PC-9 (cell line): ENCODE data around the gene POC5.

Source experiments
- CTCF ChIP-seq: fragments of 200-600 bp; sonication (generic); conservative IDR thresholded peaks from 2 replicates; pipeline ENCODE4 v1.6.1; 2017; ENCODE audit warnings: mixed run types, antibody characterized with exemption, mild to moderate bottlenecking, moderate library complexity
- EZH2 ChIP-seq: fragments of 200-600 bp; sonication (generic); IDR thresholded peaks from 2 replicates; pipeline ENCODE4 v1.8.0; 2017; ENCODE audit warnings: antibody characterized with exemption, low read depth

- TF ChIP-seq EZH2 (no peak), CTCF (no peak)
These were observed 48.8 kb downstream of the POC5 start for GRCh38 chr5:75668445-75668844.
